SU-DHL-6 (cell line): ENCODE data around the gene MYL6B.
A peak's percentile ranks its signal among the peaks of the same experiment; 100 is the strongest.

Experiments used
- H2AFZ ChIP-seq: fragments of 200-600 bp; sonication (generic); 2 replicates; pipeline ENCODE4 v1.6.1; 2014; ENCODE audit warnings: low read depth, mild to moderate bottlenecking, moderate library complexity, mixed read lengths, antibody characterized with exemption, low read length; ENCODE audit not compliant: severe bottlenecking
- H3F3A ChIP-seq: fragments of 200-600 bp; shearing (Covaris generic); 2 replicates; pipeline ENCODE4 v1.6.0; 2016; ENCODE audit warnings: antibody characterized with exemption, mild to moderate bottlenecking; ENCODE audit not compliant: insufficient read depth
- H3K27ac ChIP-seq: fragments of 200-600 bp; sonication (generic); 2 replicates; pipeline ENCODE4 v1.5.1; 2016; ENCODE audit warnings: low read depth, mild to moderate bottlenecking, low read length, moderate library complexity, mixed read lengths
- H3K27me3 ChIP-seq: fragments of 200-600 bp; sonication (generic), shearing (Covaris generic); 2 replicates; pipeline ENCODE4 v1.6.0; 2014; ENCODE audit warnings: mild to moderate bottlenecking, low read length
- H3K36me3 ChIP-seq: fragments of 200-600 bp; sonication (generic); 2 replicates; pipeline ENCODE4 v1.6.1; 2014; ENCODE audit warnings: mild to moderate bottlenecking, low read length, mixed read lengths
- H3K4me2 ChIP-seq: fragments of 300-600, 200-600 bp; shearing (Covaris generic), sonication (generic); 2 replicates; pipeline ENCODE4 v1.6.0; 2014; ENCODE audit warnings: low read length, low read depth, mild to moderate bottlenecking; ENCODE audit not compliant: poor library complexity, severe bottlenecking
- H3K4me3 ChIP-seq: fragments of 200-600 bp; sonication (generic); 2 replicates; pipeline ENCODE4 v1.5.1; 2014; ENCODE audit warnings: antibody characterized with exemption, low read length, mild to moderate bottlenecking, mixed read lengths; ENCODE audit not compliant: insufficient read depth, poor library complexity, severe bottlenecking
- H3K79me2 ChIP-seq: fragments of 200-600 bp; sonication (generic); 2 replicates; pipeline ENCODE4 v1.6.1; 2014; ENCODE audit warnings: mild to moderate bottlenecking, low read length, moderate library complexity; ENCODE audit not compliant: insufficient read depth
- H3K9ac ChIP-seq: fragments of 200-600 bp; sonication (generic); 2 replicates; pipeline ENCODE4 v1.7.0; 2014; ENCODE audit warnings: mild to moderate bottlenecking, low read length
- H3K9me2 ChIP-seq: fragments of 200-600 bp; sonication (generic); replicated peaks from 2 replicates; pipeline ENCODE4 v1.6.1; 2014; ENCODE audit warnings: low read length; ENCODE audit not compliant: insufficient read depth
- H3K9me3 ChIP-seq: fragments of 200-600 bp; sonication (generic); 2 replicates; pipeline ENCODE4 v1.6.1; 2014; ENCODE audit warnings: low read length, mixed read lengths; ENCODE audit not compliant: insufficient read depth
- H4K20me1 ChIP-seq: fragments of 200-600 bp; sonication (generic); 2 replicates; pipeline ENCODE4 v1.6.1; 2014; ENCODE audit warnings: low read depth, mild to moderate bottlenecking, antibody characterized with exemption, low read length, moderate library complexity, mixed read lengths
- CTCF ChIP-seq: fragments of 200-600 bp; sonication (generic); IDR thresholded peaks from one replicate; pipeline ENCODE4 v1.5.1; 2017; ENCODE audit warnings: antibody characterized with exemption, mild to moderate bottlenecking, low read length, moderate library complexity; ENCODE audit not compliant: insufficient read depth, poor library complexity, severe bottlenecking
- EZH2phosphoT487 ChIP-seq: fragments of 200-600 bp; sonication (generic), shearing (Covaris generic); conservative IDR thresholded peaks from 2 replicates; pipeline ENCODE4 v1.6.1; 2018; ENCODE audit warnings: mild to moderate bottlenecking, antibody characterized with exemption, low read length, moderate library complexity, mixed read lengths

MYL6B gene

GRCh38 chr12:56158029-56158925, 5.9 kb downstream of the MYL6B start, which contains the start of gene MYL6:
Gene MYL6 (plus strand): TSS chr12:56158359. CDS start chr12:56158402, 43 bp downstream.
- Histone ChIP-seq H3K9ac (peak within 1 kb of the TSS; percentile 89), H3K4me3 (peak within 1 kb of the TSS; percentile 80), H3K9me3 (no peaks in the 10 kb centered on the region), H2AFZ (peak within 1 kb of the TSS; percentile 61), H3K27ac (peak within 1 kb of the TSS; percentile 82), H3K9me2 (no peaks in the 10 kb centered on the region), H3K79me2 (peaks cover 22% of the 10 kb centered on the region), H3K4me2 (peak within 1 kb of the TSS; percentile 87), H3K27me3 (no peaks in the 10 kb centered on the region), H4K20me1 (no peaks in the 10 kb centered on the region), H3F3A (peaks cover 36% of the 10 kb centered on the region), H3K36me3 (0 out of 2 replicates have a peak, but pooled peaks cover 2% of the 10 kb centered on the region)
- TF ChIP-seq CTCF (no peak), EZH2phosphoT487 (no peak)

- H3F3A ChIP-seq, result peaks cover 39% of the 10 kb centered on the region
- no peaks in the 10 kb centered on the region for H4K20me1 ChIP-seq
- TF ChIP-seq EZH2phosphoT487, result no peak
- TF ChIP-seq CTCF, result no peak
- H3K36me3 ChIP-seq, result 0 out of 2 replicates have a peak, but pooled peaks cover 4% of the 10 kb centered on the region
- H3K9ac ChIP-seq, result peak overlapping the region; percentile 89
- peaks cover 22% of the 10 kb centered on the region for H3K79me2 ChIP-seq
- no peak overlapping the region for H2AFZ ChIP-seq
- H3K4me3 ChIP-seq, result peak overlapping the region; percentile 80
- no peaks in the 10 kb centered on the region for H3K9me3 ChIP-seq
- no peaks in the 10 kb centered on the region for H3K9me2 ChIP-seq
- peak overlapping the region; percentile 62 for H3K27ac ChIP-seq
- H3K27me3 ChIP-seq, result no peaks in the 10 kb centered on the region
- H3K4me2 ChIP-seq, result peak overlapping the region; percentile 87
These were observed 6.6 kb downstream of the MYL6B start for GRCh38 chr12:56158926-56159461.

- Histone ChIP-seq H2AFZ (no peak overlapping the region), H3K4me2 (peak overlapping the region; percentile 87), H4K20me1 (no peaks in the 10 kb centered on the region), H3F3A (peaks cover 39% of the 10 kb centered on the region), H3K9ac (peak overlapping the region; percentile 89), H3K27ac (peak overlapping the region; percentile 62), H3K4me3 (peak overlapping the region; percentile 80), H3K9me3 (no peaks in the 10 kb centered on the region), H3K27me3 (no peaks in the 10 kb centered on the region), H3K79me2 (peaks cover 22% of the 10 kb centered on the region), H3K36me3 (0 out of 2 replicates have a peak, but pooled peaks cover 4% of the 10 kb centered on the region), H3K9me2 (no peaks in the 10 kb centered on the region)
- TF ChIP-seq EZH2phosphoT487 (no peak), CTCF (no peak)
These were observed 7.2 kb downstream of the MYL6B start for GRCh38 chr12:56159482-56160192.
